AG09319 (cell line): ENCODE data around the gene ATF3.
"Not testable (repeated sequence)": the region's sequence is repeated elsewhere in the genome, so short reads cannot be mapped to it uniquely, and the experiment has no call there.

ENCODE experiments used
- DNase-seq: peaks from one replicate; pipeline ENCODE4 v3.0.0-alpha.2; 2010; ENCODE audit warnings: low read depth; ENCODE audit errors: extremely low read depth
- CTCF ChIP-seq: IDR thresholded peaks from 2 replicates; pipeline ENCODE4 v1.5.1; 2011; ENCODE audit warnings: low read depth, mild to moderate bottlenecking, inconsistent platforms, low read length, moderate library complexity

ATF3 gene

GRCh38 chr1:212633161-212633560, 24.6 kb downstream of the ATF3 start:
- no peak for DNase-seq
- TF ChIP-seq CTCF = no peak

DNA sequence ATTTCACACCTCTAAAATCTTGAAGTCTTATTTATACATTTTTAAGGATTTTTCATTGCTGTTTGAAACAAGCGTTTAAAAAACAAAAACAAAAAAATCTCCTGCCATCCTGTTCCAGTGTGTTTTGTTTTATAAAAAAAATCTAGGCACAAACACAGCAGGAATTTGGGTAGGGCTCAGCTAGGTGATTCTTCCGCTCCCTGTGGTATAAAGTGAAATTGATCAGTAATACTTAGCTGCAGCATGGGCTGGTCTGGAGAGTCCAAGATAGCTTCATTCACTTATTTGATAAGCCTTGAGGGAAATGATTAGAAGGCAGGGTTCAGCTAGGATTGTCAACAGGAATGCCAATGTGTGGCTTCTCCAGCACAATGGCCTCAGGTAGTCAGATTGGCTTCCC, 25.7 kb downstream of the ATF3 start:
- TF ChIP-seq CTCF = no peak
- DNase-seq = no peak

GRCh38 chr1:212635141-212635631, 26.6 kb downstream of the ATF3 start:
- no peak for DNase-seq
- no peak for TF ChIP-seq CTCF

- DNase-seq = no peak
- TF ChIP-seq CTCF = no peak
Observed at GRCh38 chr1:212637902-212638301, 29.3 kb downstream of the ATF3 start.

DNA sequence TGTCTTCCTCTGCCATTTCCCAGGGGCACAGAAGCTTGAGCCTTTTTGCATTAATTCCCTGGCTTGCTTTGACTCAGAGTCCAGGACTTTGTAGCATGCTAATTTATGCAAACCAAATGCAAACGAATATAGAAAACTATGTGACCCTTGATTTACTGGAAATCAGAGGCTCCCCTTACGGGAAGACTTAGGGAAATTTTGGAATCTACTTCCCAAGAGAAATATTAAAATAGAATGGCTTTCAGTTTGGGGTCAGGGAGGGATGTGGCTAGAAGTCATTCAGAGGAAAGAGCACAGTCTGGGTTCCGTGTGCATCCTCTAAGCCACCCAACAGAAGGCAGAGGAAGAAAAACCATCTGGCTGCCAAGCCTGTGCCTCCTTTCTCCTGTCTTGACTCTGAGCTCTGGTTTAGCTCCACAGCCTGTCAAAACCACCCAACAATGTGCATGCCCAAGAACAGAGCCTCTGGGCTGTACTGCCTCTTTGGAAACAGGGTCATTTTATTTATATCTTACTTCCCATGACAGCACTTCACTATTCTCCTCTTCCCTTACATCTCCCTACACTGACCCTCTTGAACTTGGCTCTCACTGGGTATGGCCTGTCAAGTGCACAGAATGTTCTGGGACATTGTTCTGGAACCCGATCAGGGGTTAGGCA, 30.1 kb downstream of the ATF3 start:
- DNase-seq = no peak
- TF ChIP-seq CTCF = no peak

- DNase-seq = not testable (repeated sequence)
Observed at GRCh38 chr1:212639524-212639923, 31.0 kb downstream of the ATF3 start.

DNA sequence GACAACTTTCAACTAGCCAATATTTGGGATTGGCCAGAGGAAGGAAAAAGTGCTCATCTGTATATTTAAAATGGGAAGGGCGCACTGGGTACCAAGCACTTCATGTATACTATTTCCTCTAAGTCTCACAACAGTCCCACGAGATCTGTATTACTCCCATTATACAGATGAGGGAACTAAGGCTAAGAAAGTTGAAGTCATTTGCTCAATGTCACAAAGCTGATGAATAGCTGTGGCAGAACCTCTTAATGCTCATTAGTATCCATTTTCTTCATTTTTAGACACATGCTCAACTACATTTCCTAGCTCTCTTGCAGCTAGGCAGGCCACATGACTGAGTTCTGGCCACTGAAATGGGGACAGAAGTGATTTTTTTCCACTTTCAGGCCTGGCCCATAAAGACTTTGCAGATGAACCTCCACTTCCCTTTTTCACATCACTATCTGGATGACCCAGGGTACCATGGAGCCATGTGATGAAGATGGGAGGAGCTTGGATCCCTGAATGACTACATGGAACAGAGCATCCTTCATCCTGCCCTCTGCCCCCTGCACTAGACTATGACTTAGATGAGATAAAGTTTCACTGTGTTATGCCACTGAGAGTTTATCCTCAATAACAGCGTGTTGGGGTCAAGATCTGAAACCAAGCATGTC, 31.8 kb downstream of the ATF3 start:
- no peak for DNase-seq
- TF ChIP-seq CTCF = no peak
